HEK293T (cell line): ENCODE data around the gene BCR.

Experiments used
- CTCF ChIA-PET: fragments of 350-600 bp; formaldehyde crosslinking; extraction: SDS; loops from one replicate; lab custom pipeline; 2021; ENCODE audit warnings: antibody characterized with exemption, inconsistent platforms; lab: Yijun Ruan, JAX
- POLR2A ChIA-PET: fragments of 350-600 bp; formaldehyde crosslinking; extraction: SDS; loops from one replicate; lab custom pipeline; 2020; ENCODE audit warnings: antibody characterized with exemption, inconsistent platforms; lab: Yijun Ruan, JAX
- DNase-seq: peaks from one replicate; pipeline ENCODE4 v3.0.0; 2012; ENCODE audit warnings: mixed read lengths; ENCODE audit errors: extremely low spot score
- ARNT ChIP-seq: fragments of 450-650 bp; IDR thresholded peaks from 2 replicates; pipeline ENCODE4 v1.6.1; 2017; ENCODE audit warnings: mild to moderate bottlenecking
- BHLHE40 ChIP-seq: fragments of 450-650 bp; IDR thresholded peaks from 2 replicates; pipeline ENCODE4 v1.6.1; 2016; ENCODE audit warnings: mild to moderate bottlenecking, moderate library complexity, borderline replicate concordance
- CTBP1 ChIP-seq: fragments of 450-650 bp; IDR thresholded peaks from 2 replicates; pipeline ENCODE4 v1.6.1; 2016; ENCODE audit warnings: borderline replicate concordance
- ELF4 ChIP-seq: fragments of 450-650 bp; IDR thresholded peaks from 2 replicates; pipeline ENCODE4 v1.6.1; 2017; ENCODE audit warnings: antibody characterized with exemption
- FOXA1 ChIP-seq: fragments of 450-650 bp; IDR thresholded peaks from 2 replicates; pipeline ENCODE4 v1.6.1; 2016; ENCODE audit warnings: mild to moderate bottlenecking
- FOXK2 ChIP-seq: fragments of 450-650 bp; IDR thresholded peaks from 2 replicates; pipeline ENCODE4 v1.6.1; 2016; ENCODE audit warnings: mild to moderate bottlenecking
- FOXM1 ChIP-seq: fragments of 450-650 bp; IDR thresholded peaks from 2 replicates; pipeline ENCODE4 v1.6.1; 2017; ENCODE audit warnings: mild to moderate bottlenecking, borderline replicate concordance
- HDGF ChIP-seq: fragments of 450-650 bp; IDR thresholded peaks from 2 replicates; pipeline ENCODE4 v1.6.1; 2017; ENCODE audit warnings: antibody characterized with exemption, borderline replicate concordance
- L3MBTL2 ChIP-seq: fragments of 450-650 bp; conservative IDR thresholded peaks from 2 replicates; pipeline ENCODE4 v1.6.1; 2016; ENCODE audit warnings: mild to moderate bottlenecking
- LEF1 ChIP-seq: fragments of 450-650 bp; IDR thresholded peaks from 2 replicates; pipeline ENCODE4 v1.6.1; 2017; ENCODE audit warnings: mild to moderate bottlenecking, borderline replicate concordance
- NFRKB ChIP-seq: fragments of 450-650 bp; IDR thresholded peaks from 2 replicates; pipeline ENCODE4 v1.6.1; 2016; ENCODE audit warnings: mild to moderate bottlenecking, moderate library complexity
- PKNOX1 ChIP-seq: fragments of 450-650 bp; IDR thresholded peaks from 2 replicates; pipeline ENCODE4 v1.6.1; 2016
- SP1 ChIP-seq: fragments of 450-650 bp; IDR thresholded peaks from 2 replicates; pipeline ENCODE4 v1.6.1; 2017
- SUZ12 ChIP-seq: fragments of 450-650 bp; IDR thresholded peaks from 2 replicates; pipeline ENCODE4 v1.6.1; 2016; ENCODE audit warnings: mild to moderate bottlenecking
- TARDBP ChIP-seq: fragments of 450-650 bp; IDR thresholded peaks from 2 replicates; pipeline ENCODE4 v1.6.1; 2016
- ZNF384 ChIP-seq: fragments of 450-650 bp; IDR thresholded peaks from 2 replicates; pipeline ENCODE4 v1.6.1; 2016

BCR gene

GRCh38 chr22:23219317-23219716, 39.0 kb downstream of the BCR start:
- ChIA-PET CTCF (no interaction called here), POLR2A (no interaction called here)
- DNase-seq = no peak
- TF ChIP-seq TARDBP (no peak), HDGF (no peak), ZNF384 (no peak), PKNOX1 (no peak), FOXK2 (no peak), NFRKB (no peak)

GRCh38 chr22:23219822-23220484, 39.6 kb downstream of the BCR start:
- TF ChIP-seq SP1 = no peak
- TF ChIP-seq BHLHE40 = no peak
- TF ChIP-seq NFRKB = no peak
- TF ChIP-seq HDGF = no peak
- DNase-seq = no peak
- CTCF ChIA-PET = no interaction called here
- POLR2A ChIA-PET = no interaction called here

- POLR2A ChIA-PET = no interaction called here
- TF ChIP-seq TARDBP = no peak
- DNase-seq = no peak
- CTCF ChIA-PET = no interaction called here
These were observed 40.4 kb downstream of the BCR start for GRCh38 chr22:23220485-23221350.

- ChIA-PET POLR2A (no interaction called here), CTCF (no interaction called here)
- no peak for TF ChIP-seq PKNOX1
- no peak for DNase-seq
These were observed 41.1 kb downstream of the BCR start for GRCh38 chr22:23221351-23221804.

- TF ChIP-seq FOXM1 (no peak), BHLHE40 (no peak), ARNT (no peak), SP1 (no peak), SUZ12 (no peak), TARDBP (no peak), HDGF (no peak), PKNOX1 (no peak), ELF4 (no peak), FOXK2 (no peak), LEF1 (no peak), FOXA1 (no peak), NFRKB (no peak), L3MBTL2 (no peak), ZNF384 (no peak), CTBP1 (no peak)
- ChIA-PET POLR2A (no interaction called here), CTCF (no interaction called here)
- no peak for DNase-seq
These were observed 41.9 kb downstream of the BCR start for GRCh38 chr22:23222033-23222792.

GRCh38 chr22:23222793-23223568, 42.7 kb downstream of the BCR start:
- CTCF ChIA-PET = no interaction called here
- no peak for TF ChIP-seq ARNT
- TF ChIP-seq FOXA1 = no peak
- no peak for TF ChIP-seq SUZ12
- TF ChIP-seq FOXK2 = no peak
- no peak for TF ChIP-seq SP1
- no peak for TF ChIP-seq LEF1
- no peak for TF ChIP-seq BHLHE40
- TF ChIP-seq FOXM1 = no peak
- TF ChIP-seq HDGF = no peak
- TF ChIP-seq ZNF384 = no peak
- TF ChIP-seq TARDBP = no peak
- DNase-seq = no peak
- POLR2A ChIA-PET = no interaction called here
